TTC549 (cell line): Measurements from ENCODE around the gene CLDN18.

ENCODE experiments used
- FAIRE-seq: peaks from 2 replicates; lab custom pipeline; 2012; peaks lifted over from hg19 to GRCh38; lab: Jason Lieb, UNC

Gene CLDN18

DNA sequence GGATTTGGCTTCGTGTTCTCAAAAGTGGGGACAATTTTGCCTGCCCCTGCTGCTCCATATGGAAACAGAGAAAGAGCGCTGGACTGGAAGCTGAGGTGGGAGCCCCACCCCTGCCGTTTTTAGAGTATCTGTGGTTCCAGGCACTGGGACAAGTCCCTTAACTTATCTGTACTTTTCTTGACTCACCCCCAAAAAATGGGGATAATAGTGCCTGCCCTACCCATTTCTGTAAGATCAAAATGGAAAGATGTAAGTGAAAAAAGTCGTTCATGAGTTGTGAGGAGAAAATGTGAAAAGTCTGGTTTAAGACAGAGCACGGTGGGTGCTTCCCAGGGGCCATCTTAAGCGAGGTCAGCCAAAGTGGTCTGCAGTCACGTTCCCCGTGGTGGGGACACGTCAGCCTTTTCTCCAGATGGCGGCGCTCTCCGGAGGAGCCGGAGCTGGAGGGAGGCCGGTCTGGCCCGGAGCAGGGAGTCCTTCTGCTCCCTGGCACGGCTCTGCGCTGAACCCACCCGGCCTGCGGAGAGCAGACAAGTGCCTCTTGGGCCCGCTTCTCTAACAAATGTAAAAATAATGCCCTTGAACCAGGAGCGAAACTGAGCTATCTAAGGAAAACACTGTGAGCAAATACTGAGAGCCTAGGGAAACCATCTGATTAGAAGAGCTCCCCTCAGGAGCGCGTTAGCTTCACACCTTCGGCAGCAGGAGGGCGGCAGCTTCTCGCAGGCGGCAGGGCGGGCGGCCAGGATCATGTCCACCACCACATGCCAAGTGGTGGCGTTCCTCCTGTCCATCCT is at the start of gene CLDN18:
Gene CLDN18 (plus strand): TSS at position 690 of the 797 bp plus-strand sequence. CDS start 61 bp downstream, at position 751.
- no peak for FAIRE-seq

DNA sequence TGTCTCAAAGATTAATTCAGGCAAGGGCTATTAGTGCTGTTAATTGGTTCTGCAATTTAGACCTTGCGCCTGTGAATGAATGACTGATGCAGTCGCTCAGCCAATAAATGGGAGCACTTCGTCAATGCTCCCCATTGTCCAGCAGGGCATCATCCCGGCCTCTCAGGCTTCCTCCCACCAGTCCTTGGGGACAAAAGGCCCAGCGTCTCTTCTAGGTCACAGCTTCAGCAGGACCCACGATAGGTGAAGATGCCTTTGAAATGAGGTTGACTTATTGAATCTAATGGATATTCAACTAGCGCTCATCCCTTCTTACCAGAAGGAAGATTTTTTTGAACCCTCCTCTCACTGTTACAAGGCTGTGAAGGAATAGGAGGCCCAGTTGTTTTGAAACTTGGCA is 47.7 kb upstream of the CLDN18 start:
- FAIRE-seq: no peak

DNA sequence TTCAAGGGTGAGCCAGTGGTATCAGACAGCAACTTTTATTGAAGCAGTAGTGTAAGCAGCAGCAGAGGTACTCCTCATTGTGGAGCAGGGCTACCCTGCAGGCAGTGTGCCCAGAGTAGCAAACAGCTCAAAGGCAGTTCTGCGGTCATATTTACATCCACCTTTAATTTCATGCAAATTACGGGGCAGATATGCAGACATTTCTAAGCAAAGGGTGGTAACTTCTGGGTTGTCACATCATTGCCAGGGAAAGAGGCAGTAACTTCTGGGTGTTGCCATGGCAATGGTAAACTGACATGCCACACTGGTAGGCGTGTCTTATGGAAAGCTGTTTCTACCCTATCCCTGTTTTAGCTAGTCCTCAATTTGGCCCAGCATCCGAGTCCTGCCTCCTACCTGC is 46.5 kb upstream of the CLDN18 start:
- no peak for FAIRE-seq

DNA sequence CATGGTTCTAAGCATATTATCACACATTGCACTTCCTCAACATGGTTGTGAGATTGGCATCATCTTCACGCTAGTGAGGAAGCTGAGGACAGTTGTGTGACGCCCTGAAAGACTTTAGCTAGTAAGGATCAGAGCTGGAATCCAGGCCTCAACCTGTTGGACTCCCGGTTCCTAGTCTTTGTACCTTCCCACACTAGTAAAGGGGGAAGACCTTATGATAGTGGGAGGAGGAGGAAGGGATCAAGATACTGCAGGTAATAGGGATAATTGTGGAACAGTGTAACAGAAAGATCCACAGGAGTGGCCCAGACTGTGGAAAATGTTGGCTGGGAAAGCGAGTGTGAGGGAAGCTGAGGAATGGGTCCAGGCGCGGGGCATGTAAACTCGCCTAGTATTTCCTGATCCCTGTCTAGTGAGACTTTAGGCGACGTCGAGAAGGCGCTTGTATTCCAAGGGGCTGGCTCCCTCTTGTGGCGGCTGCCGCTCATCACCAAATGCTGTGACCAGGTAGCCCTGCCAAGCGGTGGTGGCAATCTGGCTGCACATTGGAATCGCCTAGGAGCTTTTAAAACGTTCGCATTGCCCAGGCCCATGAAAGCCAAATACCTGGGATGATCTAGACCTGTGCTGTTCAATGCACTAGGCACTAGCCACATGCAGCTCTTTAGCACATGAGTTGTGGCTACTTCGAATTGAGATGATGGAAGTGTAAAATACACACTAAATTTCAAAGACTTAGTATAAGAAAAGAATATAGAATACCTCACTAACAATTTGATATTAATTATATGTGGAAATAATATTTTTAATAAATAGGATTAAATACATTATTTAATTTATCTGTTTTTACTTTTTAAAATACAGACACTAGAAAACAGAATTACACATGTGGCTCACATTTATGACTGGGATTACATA is 38.8 kb upstream of the CLDN18 start:
- FAIRE-seq: no peak

DNA sequence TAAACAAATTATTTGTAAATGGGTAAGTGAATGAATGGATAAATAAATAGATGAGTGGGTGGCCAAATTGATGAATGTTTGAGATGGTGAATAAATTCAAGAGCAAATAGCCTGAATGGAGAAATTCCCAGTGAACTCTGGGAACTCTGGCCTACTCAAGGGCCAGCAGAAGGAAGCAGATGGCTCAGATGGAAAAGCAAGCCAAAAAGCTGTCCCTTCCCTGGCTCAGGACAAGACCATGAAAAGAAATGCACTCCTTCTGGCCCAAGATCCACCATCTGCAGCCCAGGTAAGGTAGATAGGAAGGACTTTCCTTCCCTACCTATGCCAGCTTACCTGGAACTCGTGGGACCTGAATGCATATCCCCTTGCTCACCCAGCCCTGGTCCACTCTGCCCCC is 37.6 kb upstream of the CLDN18 start:
- FAIRE-seq: no peak

DNA sequence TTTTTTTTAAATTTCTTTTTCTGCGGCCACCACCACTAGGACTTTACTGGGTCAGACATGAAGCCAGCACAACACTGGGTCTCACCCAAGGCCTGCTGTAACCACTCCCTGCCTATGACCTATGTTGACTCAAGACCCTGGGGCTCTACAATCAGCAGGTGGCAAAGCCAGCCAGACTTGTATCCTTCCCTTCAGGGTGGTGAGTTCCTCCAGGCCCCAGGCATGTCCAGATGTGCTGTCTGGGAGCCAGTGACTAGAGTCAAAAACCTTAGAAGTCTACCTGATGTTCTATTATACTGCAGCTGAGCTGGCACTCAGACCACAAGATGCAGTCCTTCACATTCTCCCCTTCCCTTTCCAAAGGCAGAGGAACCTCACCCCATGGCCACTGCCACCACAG is 31.6 kb upstream of the CLDN18 start:
- no peak for FAIRE-seq

DNA sequence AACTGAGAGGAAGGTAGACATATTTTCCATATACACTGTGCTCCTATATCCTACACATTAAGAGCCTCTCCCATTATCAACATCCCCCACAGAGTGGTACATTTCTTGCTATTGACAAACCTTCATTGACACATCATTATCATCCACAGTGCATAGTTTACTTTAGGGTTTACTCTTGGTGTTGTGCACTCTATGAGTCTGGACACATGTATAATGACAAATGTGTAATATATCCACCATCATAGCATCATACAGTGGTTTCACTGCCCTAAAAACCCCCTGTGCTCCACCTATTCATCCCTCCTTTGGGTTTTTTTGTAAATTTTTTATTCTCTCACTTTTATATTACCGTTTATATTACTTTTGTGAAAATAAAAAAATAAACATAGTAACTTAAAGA is 22.2 kb upstream of the CLDN18 start:
- no peak for FAIRE-seq

DNA sequence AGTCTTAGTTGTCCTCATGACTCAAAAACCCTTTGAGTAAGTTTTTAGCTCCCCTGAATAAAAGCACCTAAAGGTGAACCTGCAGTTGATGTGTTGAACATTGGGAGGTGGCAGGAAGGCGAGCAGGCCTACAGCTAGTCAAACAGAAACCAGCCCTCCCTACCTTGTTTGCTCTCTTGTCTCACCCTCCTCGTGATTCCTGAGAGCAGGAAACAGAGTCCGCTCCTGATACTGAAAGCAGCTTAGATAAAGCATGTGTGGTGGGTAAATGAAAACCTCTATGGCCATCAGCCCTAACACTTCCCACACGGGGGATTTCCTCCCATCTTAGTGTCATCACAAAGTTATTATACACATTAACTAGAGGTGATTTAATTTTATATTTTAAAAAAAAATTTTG is 21.8 kb upstream of the CLDN18 start:
- FAIRE-seq: no peak

DNA sequence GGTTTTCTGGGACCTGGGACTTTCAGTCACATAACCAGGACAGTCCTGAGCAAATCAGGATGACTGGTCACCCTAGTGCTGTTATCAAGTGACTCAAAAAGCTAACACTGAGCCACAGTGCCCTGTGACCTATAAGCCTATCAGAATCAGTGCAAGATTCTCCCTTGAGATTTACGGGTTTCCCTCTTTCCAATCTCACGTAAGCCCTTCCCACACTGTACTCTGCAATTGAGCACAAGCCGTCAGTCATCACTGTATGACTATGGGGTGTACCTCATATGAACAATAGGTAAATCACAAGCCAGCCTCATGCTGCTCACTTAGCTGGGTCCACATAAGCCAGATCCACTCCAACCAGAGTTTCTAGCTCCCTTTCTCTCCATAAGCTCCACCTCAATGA is 21.0 kb upstream of the CLDN18 start:
- FAIRE-seq: no peak

DNA sequence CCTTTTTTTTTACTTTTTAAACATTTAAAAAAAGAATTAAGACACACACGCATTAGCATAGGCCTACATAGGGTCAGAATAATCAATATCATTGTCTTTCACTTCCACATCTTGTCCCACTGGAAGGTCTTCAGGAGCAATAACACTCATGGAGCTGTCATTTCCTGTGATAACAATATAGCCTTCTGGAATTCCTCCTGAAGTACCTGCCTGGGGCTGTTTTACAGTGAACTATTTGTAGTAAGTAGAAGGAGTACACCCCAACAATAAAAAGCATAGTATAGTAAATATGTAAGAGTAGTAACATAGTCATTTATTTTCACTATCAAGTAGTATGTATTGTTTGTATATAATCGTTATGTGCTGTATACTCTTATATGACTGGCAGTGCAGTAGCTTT is 19.5 kb upstream of the CLDN18 start:
- FAIRE-seq: no peak

DNA sequence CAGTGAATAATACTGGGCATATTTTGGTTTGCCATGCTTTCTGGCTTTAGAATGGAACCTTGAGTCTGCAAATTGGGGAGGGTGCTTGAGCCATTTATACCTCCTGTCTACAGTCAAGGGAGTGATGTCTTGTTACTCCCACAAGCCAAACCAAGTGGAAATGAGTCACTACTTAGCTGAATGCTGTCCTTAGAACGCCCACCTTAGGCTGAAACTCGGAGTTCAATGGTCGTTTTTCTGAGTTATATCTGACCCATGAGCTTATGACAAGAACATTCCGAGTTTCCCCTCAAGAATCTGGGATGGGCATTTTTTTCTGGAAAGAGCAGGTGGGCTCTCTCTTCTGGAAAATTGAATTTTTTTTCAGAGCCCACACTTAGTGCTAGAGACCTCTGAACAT is 17.4 kb upstream of the CLDN18 start:
- FAIRE-seq: no peak

DNA sequence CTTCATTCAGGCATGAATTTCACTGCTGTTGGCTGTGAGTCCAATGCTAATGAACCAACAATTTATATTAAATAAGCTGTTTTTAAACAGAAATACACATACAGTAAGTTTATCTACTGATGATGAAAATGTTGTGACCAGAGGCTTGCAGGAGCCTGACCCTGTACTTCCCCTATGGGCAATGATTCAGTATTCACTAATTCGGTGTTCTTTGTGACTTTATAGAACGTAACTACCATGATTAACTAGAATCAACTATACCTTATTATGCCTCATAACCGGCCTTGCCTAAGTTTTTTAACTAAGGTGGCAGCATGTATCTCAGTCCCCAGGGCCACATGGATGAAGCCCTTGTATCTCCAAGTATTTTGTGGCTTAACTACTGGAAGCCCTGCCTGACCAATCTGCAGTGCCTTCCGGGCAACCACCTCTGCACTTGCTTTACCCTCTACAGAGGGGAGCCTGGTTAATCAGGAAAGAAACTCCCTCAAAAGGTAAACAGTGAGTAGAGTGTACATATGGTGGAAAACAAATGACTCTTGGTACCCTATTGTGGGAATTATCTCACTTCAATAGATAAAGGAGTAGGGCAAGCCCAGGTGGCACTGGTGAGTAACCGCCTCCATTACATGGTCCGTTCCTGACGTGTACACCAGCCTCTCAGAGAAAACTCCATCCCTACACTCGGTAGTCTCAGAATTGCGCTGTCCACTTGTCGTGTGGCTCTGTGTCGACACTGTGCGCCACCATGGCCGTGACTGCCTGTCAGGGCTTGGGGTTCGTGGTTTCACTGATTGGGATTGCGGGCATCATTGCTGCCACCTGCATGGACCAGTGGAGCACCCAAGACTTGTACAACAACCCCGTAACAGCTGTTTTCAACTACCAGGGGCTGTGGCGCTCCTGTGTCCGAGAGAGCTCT is 11.6 kb upstream of the CLDN18 start:
- FAIRE-seq: no peak

DNA sequence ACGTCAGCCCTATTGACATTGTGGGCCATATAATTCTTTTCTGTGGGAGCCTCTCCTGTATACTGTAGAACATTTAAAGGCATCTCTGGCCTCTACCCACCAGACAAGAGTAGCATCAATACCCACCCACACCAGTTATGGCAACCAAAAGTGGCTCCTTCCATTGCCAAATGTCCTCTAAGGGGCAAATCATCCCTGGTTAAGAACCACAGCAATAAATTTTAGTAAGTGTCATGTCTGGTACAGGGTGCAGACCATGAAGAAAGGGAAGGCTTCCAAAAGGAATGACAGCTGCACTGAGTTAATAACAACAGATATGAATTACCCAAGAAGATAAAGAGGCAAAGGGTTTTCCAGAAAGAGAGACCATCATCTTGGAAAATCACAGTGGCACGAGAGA is 6.9 kb upstream of the CLDN18 start:
- no peak for FAIRE-seq

DNA sequence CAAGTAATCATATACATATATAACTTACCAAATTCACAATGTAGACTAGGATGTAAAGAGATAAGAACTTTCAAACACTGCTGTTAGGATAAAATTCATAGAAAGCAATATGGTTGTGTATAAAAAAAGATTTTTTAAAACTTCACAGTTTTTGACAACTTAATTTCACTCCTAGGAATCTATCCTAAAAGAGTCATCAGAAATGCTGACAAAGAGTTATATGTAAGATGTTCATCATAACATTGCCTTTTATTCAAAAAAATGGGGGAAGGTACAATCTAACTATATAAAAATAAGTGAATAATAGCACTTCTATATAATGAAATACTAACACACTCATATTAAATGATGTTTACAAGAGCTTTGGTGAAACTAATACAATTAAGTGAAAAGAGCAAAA is 4.3 kb upstream of the CLDN18 start:
- FAIRE-seq: no peak

DNA sequence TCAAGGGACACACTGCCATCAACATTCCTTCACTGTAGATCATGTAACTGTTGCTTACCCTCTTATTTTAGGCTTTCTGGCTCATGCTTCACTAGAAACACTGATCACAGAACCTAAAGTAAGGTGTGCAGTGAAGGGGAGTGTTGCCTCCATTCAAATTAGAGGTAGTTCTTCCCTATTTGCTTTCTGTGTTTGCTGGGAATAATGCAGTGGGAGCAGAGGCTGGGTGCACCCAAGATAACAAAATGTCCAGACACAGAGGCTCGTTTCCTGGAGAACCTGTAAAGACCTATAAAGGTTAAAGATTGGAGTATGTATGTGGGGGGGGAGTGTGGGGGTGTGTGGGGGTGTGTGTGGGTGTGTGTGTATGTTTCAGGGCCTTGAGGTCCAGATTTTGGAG is 2.1 kb upstream of the CLDN18 start:
- FAIRE-seq: no peak

DNA sequence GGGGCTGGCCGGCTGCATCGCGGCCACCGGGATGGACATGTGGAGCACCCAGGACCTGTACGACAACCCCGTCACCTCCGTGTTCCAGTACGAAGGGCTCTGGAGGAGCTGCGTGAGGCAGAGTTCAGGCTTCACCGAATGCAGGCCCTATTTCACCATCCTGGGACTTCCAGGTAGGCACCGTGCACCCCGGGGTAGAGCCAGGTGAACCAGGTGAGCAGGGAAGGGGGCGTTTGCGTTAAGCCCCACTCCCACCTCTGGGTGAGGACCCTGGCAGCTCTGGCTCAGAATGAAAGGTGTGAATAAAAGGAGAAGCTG is 267 bp downstream of the CLDN18 start:
- no peak for FAIRE-seq

DNA sequence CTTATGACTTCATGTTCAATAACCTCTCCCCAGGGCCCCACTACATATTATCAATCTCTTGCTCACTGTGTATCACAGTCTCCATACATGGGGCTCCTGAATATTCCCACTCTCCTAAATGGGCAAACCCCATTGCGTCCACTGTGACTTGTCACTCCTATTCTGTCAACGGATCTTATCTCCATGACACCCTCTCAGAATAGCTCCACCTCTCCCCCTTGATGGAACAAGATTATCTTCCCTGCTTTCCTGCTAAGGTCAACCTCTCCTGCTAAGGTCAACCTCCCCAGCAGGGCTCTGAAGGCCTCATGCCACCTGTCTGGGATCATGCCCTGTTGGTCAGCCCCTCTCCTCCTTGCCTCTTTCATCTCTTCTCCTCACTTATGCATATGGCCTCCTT is 1.8 kb downstream of the CLDN18 start:
- FAIRE-seq: no peak

DNA sequence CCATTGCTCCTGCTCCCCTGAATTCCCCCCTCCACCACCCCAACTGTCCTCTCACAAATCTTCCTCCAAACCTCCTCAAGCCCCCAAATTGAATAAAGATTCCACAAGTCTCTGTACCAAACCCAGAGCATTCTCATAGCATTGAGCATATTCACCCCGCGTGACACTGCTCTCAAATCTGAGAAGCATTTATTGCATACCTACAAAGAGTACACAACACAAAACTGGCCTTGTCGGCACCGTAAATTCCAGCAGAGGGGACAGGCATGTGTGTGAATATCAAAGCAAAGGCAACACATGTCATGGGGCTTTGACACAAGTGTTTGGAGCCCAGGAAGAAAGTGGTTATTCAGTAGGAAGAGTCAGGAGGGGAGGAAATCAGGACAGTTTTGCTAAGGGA is 2.6 kb downstream of the CLDN18 start:
- no peak for FAIRE-seq

DNA sequence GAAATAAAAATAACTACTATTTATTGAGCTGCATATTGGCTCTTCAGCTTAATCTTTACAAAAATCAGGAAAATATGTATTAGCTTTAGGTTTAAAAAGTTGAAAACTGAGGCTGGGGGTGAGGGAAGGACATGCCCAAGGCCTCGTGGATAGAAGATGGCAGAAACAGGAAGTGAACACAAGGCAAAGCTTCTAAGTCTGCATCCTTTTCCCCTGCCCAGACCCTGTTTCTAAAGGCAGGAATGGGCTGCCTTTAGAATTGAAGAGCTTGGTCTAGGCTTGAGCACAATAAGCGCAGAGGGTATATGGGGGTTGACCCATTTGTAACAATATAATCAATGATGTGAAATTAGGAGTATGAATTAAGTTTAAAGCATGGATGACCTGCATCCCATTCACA is 6.1 kb downstream of the CLDN18 start:
- no peak for FAIRE-seq

DNA sequence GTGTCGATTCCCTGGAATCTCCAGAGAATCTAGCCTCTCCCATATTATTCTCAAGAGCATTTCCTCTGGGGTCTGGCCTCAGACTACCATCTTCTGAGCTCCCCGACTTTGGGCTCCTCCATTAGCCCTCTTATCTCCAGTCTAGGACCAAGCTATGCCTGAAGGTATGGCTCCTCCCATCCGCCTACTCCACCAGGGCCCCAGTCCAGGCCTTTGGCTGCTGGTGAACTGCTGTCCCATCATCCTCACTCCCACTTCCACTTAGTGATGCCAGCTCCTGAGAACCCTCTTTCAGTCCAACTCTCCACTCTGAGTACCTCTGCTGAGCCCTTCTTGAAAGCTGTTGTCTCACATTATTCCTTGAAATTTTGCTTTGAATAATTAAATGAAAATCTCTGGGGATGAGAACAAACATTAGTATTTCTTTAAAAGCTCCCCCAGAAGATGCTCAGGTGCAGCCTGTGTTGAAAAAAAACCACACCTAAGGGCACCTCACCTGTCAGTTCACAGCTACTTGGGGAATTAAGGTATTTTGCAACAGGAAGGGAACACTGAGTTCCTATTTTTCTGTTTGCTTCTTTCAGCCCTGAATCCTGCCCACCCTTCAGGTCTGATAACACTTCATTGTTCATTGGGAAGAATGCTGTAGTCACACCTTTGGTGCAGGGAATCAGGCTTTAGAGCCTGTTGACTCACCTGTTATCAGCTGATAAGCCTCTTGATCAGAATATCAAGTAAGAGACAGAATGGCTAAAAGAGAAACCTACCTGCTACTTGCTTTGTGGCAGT is 9.5 kb downstream of the CLDN18 start:
- FAIRE-seq: no peak

DNA sequence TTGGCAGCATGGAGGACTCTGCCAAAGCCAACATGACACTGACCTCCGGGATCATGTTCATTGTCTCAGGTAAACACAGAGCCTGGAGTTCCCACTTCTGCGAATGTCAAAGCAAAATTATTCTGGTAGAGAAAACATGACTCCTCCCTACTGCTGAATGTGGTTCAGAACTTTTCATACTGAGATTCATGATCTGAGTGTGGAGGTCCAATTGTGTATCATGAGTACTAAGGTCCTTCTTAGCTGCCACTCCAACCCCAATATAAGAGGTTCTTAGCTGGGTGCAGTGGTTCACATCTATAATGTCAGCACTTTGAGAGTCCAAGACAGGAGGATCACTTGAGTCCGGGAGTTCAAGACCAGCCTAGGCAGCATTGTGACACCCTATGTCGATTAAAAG is 13.8 kb downstream of the CLDN18 start:
- no peak for FAIRE-seq

DNA sequence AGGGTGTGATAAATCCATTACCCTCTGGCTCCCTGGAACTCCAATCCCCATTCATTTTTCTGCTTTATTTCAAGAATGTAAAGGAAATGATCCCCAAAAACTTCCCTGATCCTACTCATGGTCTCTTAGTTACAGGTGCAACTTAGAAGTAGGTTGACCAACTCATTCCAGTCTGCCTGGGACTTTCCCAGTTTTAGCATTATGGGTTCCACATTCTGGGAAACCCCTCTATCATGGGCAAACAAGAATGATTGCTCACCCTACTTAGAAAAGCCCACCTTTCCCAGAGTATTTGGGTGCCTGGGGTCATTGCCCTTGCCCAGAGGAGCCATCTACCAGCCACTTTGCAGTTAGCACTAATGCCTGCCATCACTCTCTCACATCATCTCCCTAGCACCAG is 15.6 kb downstream of the CLDN18 start:
- no peak for FAIRE-seq
